Measurements from ENCODE around the gene APAF1. TPM values are rescaled to one million over a fixed set of nuclear protein-coding genes. Genes with fewer than 3 reads are reported as not detected.

APAF1 gene
- total RNA-seq, 1 experiment from 2014 or later: 10.1 TPM

GRCh38 chr12:98751580-98752115, 106.6 kb downstream of the APAF1 start:
- H3K79me2 ChIP-seq (ENCODE audit: low read length): no peaks in the 10 kb centered on the region
- H3K4me3 ChIP-seq (ENCODE audit: low read length): no peak overlapping the region
- no peaks in the 10 kb centered on the region for H3K36me3 ChIP-seq (ENCODE audit: low read depth, low read length)
- H3K27ac ChIP-seq (ENCODE audit: low read length): peak overlapping the region; percentile 95
- intact Hi-C loops (cut with micrococcal nuclease): loop anchor here (5.0 kb wide), 1 partner anchor 59 kb away; no protein-coding TSS in a partner anchor
- no peak overlapping the region for H3K4me2 ChIP-seq (ENCODE audit: low read length)
- H3K9me3 ChIP-seq (ENCODE audit: low read length): no peaks in the 10 kb centered on the region
- no peaks in the 10 kb centered on the region for H4K20me1 ChIP-seq (ENCODE audit: low read length)
- no peaks in the 10 kb centered on the region for H3K27me3 ChIP-seq (ENCODE audit: low read length)
- ChIA-PET CTCF (no interaction called here), POLR2A (ENCODE audit: unreplicated experiment) (no interaction called here)
- 0 out of 2 replicates have a peak, but pooled peaks cover 5% of the 10 kb centered on the region for H3K9me2 ChIP-seq (replicated peaks; ENCODE audit: low read length)
- peaks cover 36% of the 10 kb centered on the region for H3K4me1 ChIP-seq (ENCODE audit: insufficient read depth, low read length)
- DNase-seq (no peak), ATAC-seq (no peak)
- no peaks in the 10 kb centered on the region for H3F3A ChIP-seq (ENCODE audit: low read length, unreplicated experiment)
- BruUV-seq (replicated peaks): no TSS peak
- peak overlapping the region; percentile 73; the same call in 1 of the 2 replicates for H3K9ac ChIP-seq (ENCODE audit: low read length)
- no peak for TF ChIP-seq EZH2 (IDR thresholded peaks at IDR 0.05; ENCODE audit: low read length, unreplicated experiment)
- no peak for TF ChIP-seq EZH2phosphoT487 (IDR thresholded peaks at IDR 0.05; ENCODE audit: borderline replicate concordance, low read length)
- no peak for TF ChIP-seq CTCF (conservative IDR thresholded peaks at IDR 0.05; ENCODE audit: low read depth, low read length)
- H2AFZ ChIP-seq (ENCODE audit: low read length): no peak overlapping the region

- TF ChIP-seq CTCF (conservative IDR thresholded peaks at IDR 0.05; ENCODE audit: low read depth, low read length): no peak
- no peak for TF ChIP-seq EZH2 (IDR thresholded peaks at IDR 0.05; ENCODE audit: low read length, unreplicated experiment)
- no peak for TF ChIP-seq EZH2phosphoT487 (IDR thresholded peaks at IDR 0.05; ENCODE audit: borderline replicate concordance, low read length)
- intact Hi-C loops (cut with micrococcal nuclease): loop anchor here (5.0 kb wide), 1 partner anchor 60 kb away; no protein-coding TSS in a partner anchor
- Histone ChIP-seq H3K9ac (ENCODE audit: low read length) (peak overlapping the region; percentile 73), H4K20me1 (ENCODE audit: low read length) (no peaks in the 10 kb centered on the region), H3K4me3 (ENCODE audit: low read length) (no peak overlapping the region), H3K4me1 (ENCODE audit: insufficient read depth, low read length) (peaks cover 36% of the 10 kb centered on the region), H3K27me3 (ENCODE audit: low read length) (no peaks in the 10 kb centered on the region), H3K27ac (ENCODE audit: low read length) (peak overlapping the region; percentile 95), H3K9me2 (replicated peaks; ENCODE audit: low read length) (0 out of 2 replicates have a peak, but pooled peaks cover 5% of the 10 kb centered on the region), H3K4me2 (ENCODE audit: low read length) (peak overlapping the region; percentile 43), H3F3A (ENCODE audit: low read length, unreplicated experiment) (no peaks in the 10 kb centered on the region), H3K36me3 (ENCODE audit: low read depth, low read length) (no peaks in the 10 kb centered on the region), H3K79me2 (ENCODE audit: low read length) (no peaks in the 10 kb centered on the region), H3K9me3 (ENCODE audit: low read length) (no peaks in the 10 kb centered on the region), H2AFZ (ENCODE audit: low read length) (peak overlapping the region; percentile 32; the same call in 1 of the 2 replicates)
- peak; percentile 63 for DNase-seq
- POLR2A ChIA-PET (ENCODE audit: unreplicated experiment): interaction anchor here (0.7 kb wide), 1 partner anchor 14 kb away, joined by 10 read pairs; no protein-coding TSS in a partner anchor
- BruUV-seq (replicated peaks): no TSS peak
- peak; percentile 47 for ATAC-seq
- CTCF ChIA-PET: no interaction called here
Measured at GRCh38 chr12:98752726-98753125, 107.6 kb downstream of the APAF1 start.

- CTCF ChIA-PET: interaction anchor here (0.8 kb wide), 2 partner anchors 55 to 399 kb away, joined by 4 to 5 read pairs; no protein-coding TSS in a partner anchor
- Histone ChIP-seq H3K27ac (ENCODE audit: low read length) (peak overlapping the region; percentile 95), H3K9ac (ENCODE audit: low read length) (peak overlapping the region; percentile 73), H2AFZ (ENCODE audit: low read length) (no peak overlapping the region; the same call in 1 of the 2 replicates), H3K9me3 (ENCODE audit: low read length) (no peaks in the 10 kb centered on the region), H3K4me2 (ENCODE audit: low read length) (peak overlapping the region; percentile 50), H3K36me3 (ENCODE audit: low read depth, low read length) (no peaks in the 10 kb centered on the region), H3K79me2 (ENCODE audit: low read length) (no peaks in the 10 kb centered on the region), H4K20me1 (ENCODE audit: low read length) (no peaks in the 10 kb centered on the region), H3F3A (ENCODE audit: low read length, unreplicated experiment) (no peaks in the 10 kb centered on the region), H3K4me3 (ENCODE audit: low read length) (no peak overlapping the region), H3K9me2 (replicated peaks; ENCODE audit: low read length) (0 out of 2 replicates have a peak, but pooled peaks cover 5% of the 10 kb centered on the region), H3K27me3 (ENCODE audit: low read length) (no peaks in the 10 kb centered on the region), H3K4me1 (ENCODE audit: insufficient read depth, low read length) (peaks cover 36% of the 10 kb centered on the region)
- DNase-seq (peak; percentile 94), ATAC-seq (peak; percentile 96)
- no TSS peak for BruUV-seq (replicated peaks)
- intact Hi-C loops (cut with micrococcal nuclease): loop anchor here (5.0 kb wide), 1 partner anchor 62 kb away; no protein-coding TSS in a partner anchor
- POLR2A ChIA-PET (ENCODE audit: unreplicated experiment): interaction anchor here (0.6 to 0.7 kb wide), 2 partner anchors 161 to 191 kb away, joined by 4 to 10 read pairs; no protein-coding TSS in a partner anchor
- TF ChIP-seq EZH2phosphoT487 (IDR thresholded peaks at IDR 0.05; ENCODE audit: borderline replicate concordance, low read length) (no peak), EZH2 (IDR thresholded peaks at IDR 0.05; ENCODE audit: low read length, unreplicated experiment) (no peak), CTCF (conservative IDR thresholded peaks at IDR 0.05; ENCODE audit: low read depth, low read length) (no peak)
Measured at GRCh38 chr12:98754095-98754494, 109.0 kb downstream of the APAF1 start.
